Endothelial cell of umbilical vein (primary cell): ENCODE data around the gene OR2A1. TPM values are rescaled to one million over a fixed set of nuclear protein-coding genes. Genes with fewer than 3 reads are reported as not detected.
"Not testable (repeated sequence)": the region's sequence is repeated elsewhere in the genome, so short reads cannot be mapped to it uniquely, and the experiment has no call there.

ENCODE experiments used
- BruUV-seq: library from RNA; stranded (reverse); fragments of 400-500 nt; replicated peaks from 2 replicates; lab custom pipeline; 2021; lab: Mats Ljungman, UMichigan
- CTCF ChIA-PET: fragments of 300-600, 350-600 bp; sonication (Branson Sonifier 250); formaldehyde crosslinking; loops from one replicate; lab custom pipeline; 2021; ENCODE audit warnings: antibody characterized with exemption, inconsistent platforms; lab: Charles Lee
- POLR2A ChIA-PET: fragments of 300-600, 350-600 bp; sonication (Branson Sonifier 250); formaldehyde crosslinking; loops from one replicate; lab custom pipeline; 2021; ENCODE audit warnings: antibody characterized with exemption, inconsistent platforms; lab: Charles Lee
- DNase-seq: peaks from one replicate; pipeline ENCODE4 v3.0.0-alpha.2; 2011; ENCODE audit warnings: low read depth, low spot score
- FAIRE-seq: peaks from 2 replicates; lab custom pipeline; 2011; peaks lifted over from hg19 to GRCh38; lab: Jason Lieb, UNC
- H2AFZ ChIP-seq: 2 replicates; pipeline ENCODE4 v1.6.0; 2012; ENCODE audit warnings: low read depth, low read length, control low read depth, inconsistent platforms
- H3K27ac ChIP-seq: 2 replicates; pipeline ENCODE4 v1.5.1; 2011; ENCODE audit warnings: low read depth, mild to moderate bottlenecking, control low read depth, low read length, moderate library complexity; ENCODE audit not compliant: insufficient read depth
- H3K27me3 ChIP-seq, 2 experiments: 2 replicates each; pipeline versions ENCODE4 v1.6.0 to v1.6.1; 2011; ENCODE audit warnings: low read length in 2 of 2, mixed read lengths in 1 of 2; ENCODE audit not compliant: control insufficient read depth in 2 of 2, insufficient read depth in 2 of 2
- H3K36me3 ChIP-seq, 2 experiments: 2 replicates in 1 of 2; 3 replicates in 1 of 2; pipeline ENCODE4 v1.5.1; 2011; ENCODE audit warnings: low read length in 2 of 2, mild to moderate bottlenecking in 1 of 2, moderate library complexity in 1 of 2; ENCODE audit not compliant: control insufficient read depth in 2 of 2, insufficient read depth in 2 of 2; ENCODE audit errors: extremely low read depth in 1 of 2
- H3K4me1 ChIP-seq: 3 replicates; pipeline ENCODE4 v1.5.1; 2011; ENCODE audit warnings: mild to moderate bottlenecking, low read length; ENCODE audit not compliant: control insufficient read depth, insufficient read depth; ENCODE audit errors: extremely low read depth
- H3K4me2 ChIP-seq: 2 replicates; pipeline ENCODE4 v1.6.1; 2011; ENCODE audit warnings: low read length, control low read depth, mixed read lengths; ENCODE audit not compliant: insufficient read depth
- H3K4me3 ChIP-seq, 3 experiments: fragments of 200-600 bp in 1 of 3; sonication (generic), shearing (Covaris generic) in 1 of 3; replicated peaks in 1 of 3; 2 replicates each; pipeline ENCODE4 v1.5.1; 2011 to 2016; ENCODE audit warnings: control low read depth in 3 of 3, low read length in 3 of 3, mild to moderate bottlenecking in 2 of 3, inconsistent platforms in 1 of 3, low read depth in 1 of 3, moderate library complexity in 1 of 3; ENCODE audit not compliant: insufficient read depth in 1 of 3
- H3K79me2 ChIP-seq: 2 replicates; pipeline ENCODE4 v1.6.0; 2012; ENCODE audit warnings: low read length, inconsistent platforms; ENCODE audit not compliant: control insufficient read depth, insufficient read depth
- H3K9ac ChIP-seq: replicated peaks from 2 replicates; pipeline ENCODE3; 2011; ENCODE audit warnings: low read length, control low read depth; ENCODE audit not compliant: insufficient read depth; ENCODE audit errors: extremely low read depth
- H3K9me1 ChIP-seq: replicated peaks from 3 replicates; pipeline ENCODE4 v1.6.0; 2011; ENCODE audit warnings: mild to moderate bottlenecking, low read length; ENCODE audit not compliant: control insufficient read depth, insufficient read depth; ENCODE audit errors: extremely low read depth
- H3K9me3 ChIP-seq: replicated peaks from 2 replicates; pipeline ENCODE4 v1.5.1; 2012; ENCODE audit warnings: low read length, inconsistent platforms; ENCODE audit not compliant: control insufficient read depth, insufficient read depth
- H4K20me1 ChIP-seq: replicated peaks from 2 replicates; pipeline ENCODE3; 2011; ENCODE audit warnings: mild to moderate bottlenecking, low read length; ENCODE audit not compliant: control insufficient read depth, insufficient read depth; ENCODE audit errors: extremely low read depth
- dilution Hi-C: fragments of 300-500 bp; cut with MboI; formaldehyde crosslinking; loops from one replicate; pipeline ENCODE4 v1.15.0; 2019; ENCODE audit warnings: low sequenced_read_pairs; ENCODE audit not compliant: extremely low pct_ligation_motif_present
- intact Hi-C: fragments of 100-400 bp; cut with micrococcal nuclease; formaldehyde crosslinking; loops from one replicate; pipeline ENCODE4 v1.10.0; 2022
- polyA plus RNA-seq, 4 experiments: library from polyadenylated mRNA; depleted of rRNA in 3 of 4; stranded (reverse) in 3 of 4; unstranded in 1 of 4; fragments of >200 nt; gene quantifications; 2 replicates each; pipeline versions ENCODE4 v1.2.1 to v1.2.3, GENCODE V29; 2011 to 2012; ENCODE audit warnings: missing spikeins in 1 of 4
- total RNA-seq: library from RNA; stranded (reverse); gene quantifications from 2 replicates; pipeline ENCODE4 v1.2.3, GENCODE V29; 2021

The OR2A1 gene
- total and polyA plus RNA-seq, 2 donors (not counting 3 experiments of a cell fraction or from before 2014, with no cell fraction given), result 0.14 TPM; not detected in 1

DNA sequence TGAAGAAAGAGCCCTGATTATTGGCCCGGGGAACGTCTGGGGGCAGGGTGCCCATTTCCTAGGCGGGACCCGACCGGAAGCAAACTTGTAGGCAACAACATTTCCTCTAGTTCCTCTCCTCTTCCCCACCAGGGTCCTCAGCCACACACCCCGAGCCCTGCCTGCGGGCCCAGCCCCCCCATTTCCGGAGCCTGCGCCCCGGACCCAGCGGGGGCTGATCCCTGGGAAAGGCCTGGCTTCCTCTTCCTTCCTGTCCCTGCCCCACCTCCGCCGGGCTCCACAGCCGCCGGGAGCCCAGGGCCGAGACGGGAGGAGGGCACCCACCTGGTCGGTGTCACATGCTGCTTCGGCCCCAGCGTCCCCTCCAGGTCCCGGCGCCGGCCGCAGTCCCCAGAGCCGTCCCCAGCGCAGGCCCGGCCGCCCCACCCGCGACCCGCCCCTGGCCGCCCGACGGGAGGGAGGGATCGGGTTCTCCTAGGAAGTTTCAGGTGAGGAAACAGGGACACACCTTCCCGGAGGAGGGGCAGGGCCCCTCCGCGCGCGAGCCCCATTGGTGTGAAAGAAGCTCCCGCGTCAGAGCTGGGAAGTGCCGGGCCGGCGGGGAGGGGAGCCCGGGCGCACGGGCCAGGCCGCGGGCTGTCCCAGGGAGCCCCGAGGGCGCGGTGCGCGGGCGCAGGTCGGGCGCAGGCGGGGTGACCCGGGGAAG lies 18.3 kb upstream of the OR2A1 start:
- BruUV-seq, CTCF ChIA-PET, intact Hi-C loops, POLR2A ChIA-PET, H3K4me3 ChIP-seq, H3K9me1 ChIP-seq, H4K20me1 ChIP-seq, H3K4me1 ChIP-seq, H3K4me2 ChIP-seq, H3K27ac ChIP-seq, dilution Hi-C loops, H3K27me3 ChIP-seq, H3K9me3 ChIP-seq, H3K36me3 ChIP-seq, H3K79me2 ChIP-seq, H2AFZ ChIP-seq, FAIRE-seq, DNase-seq, H3K9ac ChIP-seq: not testable (repeated sequence)

DNA sequence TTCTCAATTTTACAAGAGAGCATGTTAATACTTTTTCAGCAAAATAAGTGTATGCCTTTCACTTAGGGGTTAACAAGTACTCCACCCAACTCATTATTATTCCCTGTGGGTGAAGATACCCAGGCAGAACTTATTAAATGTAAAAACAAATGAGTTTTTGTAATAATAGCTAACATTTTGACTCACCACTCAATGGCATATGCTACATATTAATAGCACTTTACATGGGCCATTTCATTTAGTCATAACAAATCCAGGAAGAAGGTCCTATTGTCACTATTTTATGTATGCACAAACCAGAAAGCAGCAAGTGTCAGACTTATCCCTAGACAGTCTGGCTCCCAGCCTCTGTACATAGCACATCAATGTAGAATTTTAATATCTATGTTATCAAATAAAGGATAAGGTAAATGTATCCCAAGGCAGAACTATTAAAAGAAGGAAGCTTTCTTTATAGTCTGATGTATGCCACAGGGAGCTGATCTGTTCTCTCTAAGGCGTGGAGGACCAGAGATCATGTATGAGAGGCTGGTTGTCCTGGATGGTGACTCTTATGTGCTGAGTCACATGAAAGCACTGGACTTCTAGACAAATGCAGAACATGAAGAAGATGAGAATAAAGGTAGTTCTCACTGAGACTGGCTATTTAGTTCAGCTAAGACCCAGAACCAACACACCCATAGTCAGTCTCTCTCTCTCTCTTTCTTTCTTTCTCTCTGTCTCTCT lies 9.5 kb upstream of the OR2A1 start:
- H3K36me3 ChIP-seq, H3K9me1 ChIP-seq, BruUV-seq, H3K27me3 ChIP-seq, H3K4me1 ChIP-seq, CTCF ChIA-PET, dilution Hi-C loops, H3K9me3 ChIP-seq, POLR2A ChIA-PET, H3K79me2 ChIP-seq, FAIRE-seq, H3K4me2 ChIP-seq, H3K4me3 ChIP-seq, intact Hi-C loops, H3K9ac ChIP-seq, H2AFZ ChIP-seq, H3K27ac ChIP-seq, H4K20me1 ChIP-seq: not testable (repeated sequence)
- peak; percentile 0 for DNase-seq

DNA sequence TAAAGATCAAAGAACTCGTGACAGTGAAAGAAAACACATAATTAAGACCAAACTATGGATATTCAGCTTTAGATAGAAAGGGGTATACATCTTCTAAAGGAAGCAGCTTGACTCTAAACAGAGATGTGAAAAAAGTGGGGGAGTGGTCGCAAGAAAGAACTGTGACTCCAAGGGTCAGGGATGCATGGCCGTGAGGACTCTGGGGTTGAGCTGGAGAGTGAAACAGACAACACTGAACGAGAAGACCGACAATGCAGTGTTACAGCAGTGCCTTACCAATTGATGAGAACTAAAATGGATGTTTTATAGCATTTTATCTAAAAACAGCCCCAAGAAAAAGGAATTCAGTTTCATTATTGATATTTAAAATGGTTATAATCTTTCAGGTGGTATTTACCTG lies 8.6 kb upstream of the OR2A1 start:
- H3K9me3 ChIP-seq, FAIRE-seq, POLR2A ChIA-PET, H3K27ac ChIP-seq, CTCF ChIA-PET, H4K20me1 ChIP-seq, H3K4me2 ChIP-seq, H2AFZ ChIP-seq, BruUV-seq, H3K4me1 ChIP-seq, dilution Hi-C loops, H3K9me1 ChIP-seq, H3K36me3 ChIP-seq, H3K9ac ChIP-seq, DNase-seq, H3K79me2 ChIP-seq, H3K27me3 ChIP-seq, intact Hi-C loops, H3K4me3 ChIP-seq: not testable (repeated sequence)

DNA sequence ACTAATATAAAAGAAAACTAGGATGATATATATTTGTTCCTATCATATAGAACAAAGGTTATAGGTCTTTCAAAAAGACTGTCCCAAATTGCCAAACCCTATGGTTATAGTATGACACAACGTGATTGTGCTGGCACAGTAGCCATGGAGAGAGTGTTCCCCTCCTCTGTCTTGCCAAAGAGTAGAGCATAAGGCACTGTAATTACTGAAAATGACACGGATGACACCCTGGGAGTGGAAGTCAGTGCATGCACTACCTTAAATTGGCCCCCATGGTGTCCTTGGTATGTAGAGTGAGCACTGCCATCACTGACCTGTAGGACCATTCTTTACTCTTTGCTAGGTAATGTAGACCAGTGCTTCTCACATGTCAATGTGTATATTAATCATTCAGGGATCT lies 7.1 kb upstream of the OR2A1 start:
- FAIRE-seq, CTCF ChIA-PET, dilution Hi-C loops, DNase-seq, BruUV-seq, H3K9me3 ChIP-seq, H3K79me2 ChIP-seq, H3K4me3 ChIP-seq, H3K9me1 ChIP-seq, H3K27ac ChIP-seq, H2AFZ ChIP-seq, H3K4me2 ChIP-seq, H3K9ac ChIP-seq, POLR2A ChIA-PET, H3K36me3 ChIP-seq, H3K27me3 ChIP-seq, intact Hi-C loops, H3K4me1 ChIP-seq, H4K20me1 ChIP-seq: not testable (repeated sequence)
